HepG2 (cell line): Measurements from ENCODE around the gene CCT3. TPM values are rescaled to one million over a fixed set of nuclear protein-coding genes. Genes with fewer than 3 reads are reported as not detected.
A peak's percentile ranks its signal among the peaks of the same experiment; 100 is the strongest.

Experiments used
- ETV5 ChIP-seq: IDR thresholded peaks from 2 replicates; pipeline ENCODE4 v1.6.1; 2018; ENCODE audit warnings: missing biosample characterization, missing genetic modification reagents, inconsistent platforms, borderline replicate concordance
- GATAD1 ChIP-seq: IDR thresholded peaks from 2 replicates; pipeline ENCODE4 v1.6.1; 2016; ENCODE audit warnings: missing genetic modification reagents, missing compliant biosample characterization
- NFATC3 ChIP-seq: sonication (generic); formaldehyde crosslinking; IDR thresholded peaks from 2 replicates; pipeline ENCODE4 v1.5.1; 2020; ENCODE audit warnings: mild to moderate bottlenecking, missing genetic modification reagents
- TOE1 ChIP-seq: sonication (generic); formaldehyde crosslinking; IDR thresholded peaks from 2 replicates; pipeline ENCODE4 v1.4.0; 2020; ENCODE audit warnings: mild to moderate bottlenecking, missing genetic modification reagents
- ZFY ChIP-seq: sonication (generic); formaldehyde crosslinking; IDR thresholded peaks from 2 replicates; pipeline ENCODE4 v1.4.0; 2020; ENCODE audit warnings: missing genetic modification reagents
- ZIK1 ChIP-seq: sonication (generic); formaldehyde crosslinking; IDR thresholded peaks from 2 replicates; pipeline ENCODE4 v1.5.0; 2020; ENCODE audit warnings: mild to moderate bottlenecking, low read depth, missing genetic modification reagents, borderline replicate concordance
- ZNF160 ChIP-seq: sonication (generic); formaldehyde crosslinking; IDR thresholded peaks from 2 replicates; pipeline ENCODE4 v1.8.0; 2022; ENCODE audit warnings: mild to moderate bottlenecking, inconsistent platforms, missing genetic modification reagents
- polyA plus RNA-seq, 8 experiments: library from polyadenylated mRNA; depleted of rRNA in 3 of 8; stranded (reverse) in 7 of 8; unstranded in 1 of 8; fragments of >200 nt; fragmentation: Illumina TruSeq in 4 of 8; extraction: Trizol in 4 of 8; gene quantifications; 2 replicates each; pipeline versions ENCODE4 v1.2.1 to v1.2.3, GENCODE V29; 2011 to 2016; ENCODE audit warnings: low read depth in 4 of 8, missing spikeins in 1 of 8, mixed read lengths in 1 of 8; ENCODE audit not compliant: insufficient read depth in 1 of 8
- total RNA-seq, 5 experiments: library from RNA; depleted of rRNA; stranded (reverse); fragments of >200 nt; fragmentation: Illumina TruSeq; extraction: Trizol; gene quantifications; 2 replicates each; pipeline ENCODE4 v1.2.3, GENCODE V29; 2016; ENCODE audit warnings: low read depth in 1 of 5
- TF ChIP-seq, protein P1 (sequence below), 2 experiments: fragments of 450-650 bp in 1 of 2; sonication (generic) in 1 of 2; formaldehyde crosslinking in 1 of 2; IDR thresholded peaks; 2 replicates each; pipeline versions ENCODE4 v1.6.1 to v1.8.0; 2016 to 2022; ENCODE audit warnings: antibody characterized with exemption in 1 of 2, mild to moderate bottlenecking in 1 of 2, missing genetic modification reagents in 1 of 2
- TF ChIP-seq, protein P2 (sequence below): IDR thresholded peaks from 2 replicates; pipeline ENCODE4 v1.6.1; 2016; ENCODE audit warnings: missing compliant biosample characterization, missing genetic modification reagents, borderline replicate concordance
- TF ChIP-seq, protein P3 (sequence below): IDR thresholded peaks from 2 replicates; pipeline ENCODE4 v1.4.0; 2020; ENCODE audit warnings: mild to moderate bottlenecking, missing genetic modification reagents
- TF ChIP-seq, protein P4 (sequence below): sonication (generic); formaldehyde crosslinking; IDR thresholded peaks from 2 replicates; pipeline ENCODE4 v1.4.0; 2020; ENCODE audit warnings: missing genetic modification reagents

Gene CCT3
- total and polyA plus RNA-seq, 2 of the 13 experiments (the other 11 are each of a cell fraction or from before 2014, with no cell fraction given), result 319 to 615 TPM

DNA sequence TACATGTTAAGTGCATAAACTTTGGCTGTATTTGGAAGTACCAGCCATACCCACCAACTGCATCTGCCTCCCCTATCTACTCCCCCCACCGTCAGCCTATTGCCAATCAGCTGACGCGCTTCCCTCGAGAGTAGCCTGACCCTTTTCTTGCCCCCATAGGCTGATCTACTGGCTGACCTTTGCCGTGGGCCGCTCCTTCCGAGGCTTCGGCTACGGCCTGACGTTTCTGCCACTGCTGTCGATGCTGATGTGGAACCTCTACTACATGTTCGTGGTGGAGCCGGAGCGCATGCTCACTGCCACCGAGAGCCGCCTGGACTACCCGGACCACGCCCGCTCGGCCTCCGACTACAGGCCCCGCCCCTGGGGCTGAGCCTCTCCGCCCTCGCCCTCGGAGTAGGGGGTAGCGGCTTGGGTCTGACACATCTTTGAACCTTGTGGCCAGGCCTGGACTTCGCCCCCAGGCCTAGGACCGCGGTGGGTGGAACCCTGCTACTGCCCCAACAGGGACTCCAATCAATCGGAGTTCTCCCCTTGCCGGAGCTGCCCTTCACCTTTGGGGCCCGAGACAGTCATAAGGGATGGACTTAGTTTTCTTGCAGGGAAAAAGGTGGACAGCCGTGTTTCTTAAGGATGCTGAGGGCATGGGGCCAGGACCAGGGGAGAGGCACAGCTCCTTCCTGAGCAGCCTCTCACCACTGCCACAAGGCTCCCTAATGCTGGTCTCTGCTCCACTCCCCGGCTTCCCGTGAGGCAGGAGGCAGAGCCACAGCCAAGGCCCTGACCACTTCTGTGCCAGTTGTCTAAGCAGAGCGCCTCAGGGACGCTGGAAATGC, 46.6 kb downstream of the CCT3 start (continued):
- TF ChIP-seq, protein P1, sequence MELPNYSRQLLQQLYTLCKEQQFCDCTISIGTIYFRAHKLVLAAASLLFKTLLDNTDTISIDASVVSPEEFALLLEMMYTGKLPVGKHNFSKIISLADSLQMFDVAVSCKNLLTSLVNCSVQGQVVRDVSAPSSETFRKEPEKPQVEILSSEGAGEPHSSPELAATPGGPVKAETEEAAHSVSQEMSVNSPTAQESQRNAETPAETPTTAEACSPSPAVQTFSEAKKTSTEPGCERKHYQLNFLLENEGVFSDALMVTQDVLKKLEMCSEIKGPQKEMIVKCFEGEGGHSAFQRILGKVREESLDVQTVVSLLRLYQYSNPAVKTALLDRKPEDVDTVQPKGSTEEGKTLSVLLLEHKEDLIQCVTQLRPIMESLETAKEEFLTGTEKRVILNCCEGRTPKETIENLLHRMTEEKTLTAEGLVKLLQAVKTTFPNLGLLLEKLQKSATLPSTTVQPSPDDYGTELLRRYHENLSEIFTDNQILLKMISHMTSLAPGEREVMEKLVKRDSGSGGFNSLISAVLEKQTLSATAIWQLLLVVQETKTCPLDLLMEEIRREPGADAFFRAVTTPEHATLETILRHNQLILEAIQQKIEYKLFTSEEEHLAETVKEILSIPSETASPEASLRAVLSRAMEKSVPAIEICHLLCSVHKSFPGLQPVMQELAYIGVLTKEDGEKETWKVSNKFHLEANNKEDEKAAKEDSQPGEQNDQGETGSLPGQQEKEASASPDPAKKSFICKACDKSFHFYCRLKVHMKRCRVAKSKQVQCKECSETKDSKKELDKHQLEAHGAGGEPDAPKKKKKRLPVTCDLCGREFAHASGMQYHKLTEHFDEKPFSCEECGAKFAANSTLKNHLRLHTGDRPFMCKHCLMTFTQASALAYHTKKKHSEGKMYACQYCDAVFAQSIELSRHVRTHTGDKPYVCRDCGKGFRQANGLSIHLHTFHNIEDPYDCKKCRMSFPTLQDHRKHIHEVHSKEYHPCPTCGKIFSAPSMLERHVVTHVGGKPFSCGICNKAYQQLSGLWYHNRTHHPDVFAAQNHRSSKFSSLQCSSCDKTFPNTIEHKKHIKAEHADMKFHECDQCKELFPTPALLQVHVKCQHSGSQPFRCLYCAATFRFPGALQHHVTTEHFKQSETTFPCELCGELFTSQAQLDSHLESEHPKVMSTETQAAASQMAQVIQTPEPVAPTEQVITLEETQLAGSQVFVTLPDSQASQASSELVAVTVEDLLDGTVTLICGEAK (IDR thresholded peaks at IDR 0.05), result no peak
- TF ChIP-seq, protein P1 (CRISPR knock-in tag; IDR thresholded peaks at IDR 0.05), result peak; percentile 96
- peak; percentile 72; the same call in 1 of the 2 replicates for TF ChIP-seq GATAD1 (CRISPR knock-in tag)
- TF ChIP-seq TOE1 (CRISPR knock-in tag), result 0 out of 2 replicates have a peak, but pooled peaks have one; percentile 38
- TF ChIP-seq, protein P2, sequence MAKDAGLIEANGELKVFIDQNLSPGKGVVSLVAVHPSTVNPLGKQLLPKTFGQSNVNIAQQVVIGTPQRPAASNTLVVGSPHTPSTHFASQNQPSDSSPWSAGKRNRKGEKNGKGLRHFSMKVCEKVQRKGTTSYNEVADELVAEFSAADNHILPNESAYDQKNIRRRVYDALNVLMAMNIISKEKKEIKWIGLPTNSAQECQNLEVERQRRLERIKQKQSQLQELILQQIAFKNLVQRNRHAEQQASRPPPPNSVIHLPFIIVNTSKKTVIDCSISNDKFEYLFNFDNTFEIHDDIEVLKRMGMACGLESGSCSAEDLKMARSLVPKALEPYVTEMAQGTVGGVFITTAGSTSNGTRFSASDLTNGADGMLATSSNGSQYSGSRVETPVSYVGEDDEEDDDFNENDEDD (CRISPR knock-in tag), result peak; percentile 47; the same call in 1 of the 2 replicates
- peak; percentile 93 for TF ChIP-seq ZFY
- 0 out of 2 replicates have a peak, but pooled peaks have one; percentile 34 for TF ChIP-seq NFATC3
- TF ChIP-seq ZNF160, result 0 out of 2 replicates have a peak, but pooled peaks have one; percentile 30
- TF ChIP-seq, protein P3, sequence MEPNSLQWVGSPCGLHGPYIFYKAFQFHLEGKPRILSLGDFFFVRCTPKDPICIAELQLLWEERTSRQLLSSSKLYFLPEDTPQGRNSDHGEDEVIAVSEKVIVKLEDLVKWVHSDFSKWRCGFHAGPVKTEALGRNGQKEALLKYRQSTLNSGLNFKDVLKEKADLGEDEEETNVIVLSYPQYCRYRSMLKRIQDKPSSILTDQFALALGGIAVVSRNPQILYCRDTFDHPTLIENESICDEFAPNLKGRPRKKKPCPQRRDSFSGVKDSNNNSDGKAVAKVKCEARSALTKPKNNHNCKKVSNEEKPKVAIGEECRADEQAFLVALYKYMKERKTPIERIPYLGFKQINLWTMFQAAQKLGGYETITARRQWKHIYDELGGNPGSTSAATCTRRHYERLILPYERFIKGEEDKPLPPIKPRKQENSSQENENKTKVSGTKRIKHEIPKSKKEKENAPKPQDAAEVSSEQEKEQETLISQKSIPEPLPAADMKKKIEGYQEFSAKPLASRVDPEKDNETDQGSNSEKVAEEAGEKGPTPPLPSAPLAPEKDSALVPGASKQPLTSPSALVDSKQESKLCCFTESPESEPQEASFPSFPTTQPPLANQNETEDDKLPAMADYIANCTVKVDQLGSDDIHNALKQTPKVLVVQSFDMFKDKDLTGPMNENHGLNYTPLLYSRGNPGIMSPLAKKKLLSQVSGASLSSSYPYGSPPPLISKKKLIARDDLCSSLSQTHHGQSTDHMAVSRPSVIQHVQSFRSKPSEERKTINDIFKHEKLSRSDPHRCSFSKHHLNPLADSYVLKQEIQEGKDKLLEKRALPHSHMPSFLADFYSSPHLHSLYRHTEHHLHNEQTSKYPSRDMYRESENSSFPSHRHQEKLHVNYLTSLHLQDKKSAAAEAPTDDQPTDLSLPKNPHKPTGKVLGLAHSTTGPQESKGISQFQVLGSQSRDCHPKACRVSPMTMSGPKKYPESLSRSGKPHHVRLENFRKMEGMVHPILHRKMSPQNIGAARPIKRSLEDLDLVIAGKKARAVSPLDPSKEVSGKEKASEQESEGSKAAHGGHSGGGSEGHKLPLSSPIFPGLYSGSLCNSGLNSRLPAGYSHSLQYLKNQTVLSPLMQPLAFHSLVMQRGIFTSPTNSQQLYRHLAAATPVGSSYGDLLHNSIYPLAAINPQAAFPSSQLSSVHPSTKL (CRISPR knock-in tag), result peak; percentile 61
- TF ChIP-seq ETV5 (CRISPR knock-in tag), result peak; percentile 44; the same call in 1 of the 2 replicates
- TF ChIP-seq ZIK1 (CRISPR knock-in tag), result no peak
- TF ChIP-seq, protein P4, sequence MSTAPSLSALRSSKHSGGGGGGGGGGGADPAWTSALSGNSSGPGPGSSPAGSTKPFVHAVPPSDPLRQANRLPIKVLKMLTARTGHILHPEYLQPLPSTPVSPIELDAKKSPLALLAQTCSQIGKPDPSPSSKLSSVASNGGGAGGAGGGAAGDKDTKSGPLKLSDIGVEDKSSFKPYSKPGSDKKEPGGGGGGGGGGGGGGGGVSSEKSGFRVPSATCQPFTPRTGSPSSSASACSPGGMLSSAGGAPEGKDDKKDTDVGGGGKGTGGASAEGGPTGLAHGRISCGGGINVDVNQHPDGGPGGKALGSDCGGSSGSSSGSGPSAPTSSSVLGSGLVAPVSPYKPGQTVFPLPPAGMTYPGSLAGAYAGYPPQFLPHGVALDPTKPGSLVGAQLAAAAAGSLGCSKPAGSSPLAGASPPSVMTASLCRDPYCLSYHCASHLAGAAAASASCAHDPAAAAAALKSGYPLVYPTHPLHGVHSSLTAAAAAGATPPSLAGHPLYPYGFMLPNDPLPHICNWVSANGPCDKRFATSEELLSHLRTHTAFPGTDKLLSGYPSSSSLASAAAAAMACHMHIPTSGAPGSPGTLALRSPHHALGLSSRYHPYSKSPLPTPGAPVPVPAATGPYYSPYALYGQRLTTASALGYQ (CRISPR knock-in tag), result 0 out of 2 replicates have a peak, but pooled peaks have one; percentile 5
